ENCODE results near the gene EGFL7. TPM values are rescaled to one million over a fixed set of nuclear protein-coding genes. Genes with fewer than 3 reads are reported as not detected.

EGFL7 gene
- total and polyA plus RNA-seq, 9 donors: 0.18 to 113 (median 43.4) TPM

DNA sequence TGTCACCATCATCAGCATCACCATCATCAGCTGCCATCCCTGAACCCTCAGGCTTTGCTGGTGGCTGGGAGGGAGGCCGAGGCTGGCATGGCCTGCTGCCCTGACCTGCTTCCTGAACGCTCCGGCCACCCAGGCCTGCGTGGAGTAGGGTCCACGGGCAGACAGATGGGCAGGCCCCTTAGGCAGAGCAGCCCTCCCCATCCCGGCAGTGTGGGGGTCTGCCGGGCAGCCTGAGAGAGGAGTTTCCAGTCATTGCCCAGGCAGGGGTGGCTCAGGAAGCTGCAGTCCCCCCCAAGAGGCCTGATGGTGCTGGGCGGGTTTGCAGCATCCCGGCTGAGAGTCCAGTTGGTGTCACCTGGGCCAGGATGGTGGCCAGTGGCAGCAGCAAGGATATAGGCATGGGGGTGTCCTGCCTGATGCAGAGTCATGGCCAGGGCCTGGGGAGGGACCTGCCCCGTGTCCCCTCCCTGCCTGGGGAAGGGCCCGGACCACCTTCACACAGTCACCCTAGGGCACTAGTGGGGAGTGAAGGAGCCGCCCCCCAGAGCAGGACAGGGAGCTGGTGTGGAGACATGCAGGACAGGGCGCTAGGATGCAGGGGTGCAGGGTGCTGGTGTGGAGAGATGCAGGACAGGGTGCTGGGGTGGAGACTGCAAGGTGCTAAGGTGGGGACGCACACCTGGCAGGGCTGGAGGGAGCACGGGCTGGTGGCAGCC is 7.7 kb upstream of the EGFL7 start:
- Histone ChIP-seq H3K9me3 (no peaks in the 10 kb centered on the region), H3K36me3 (no peaks in the 10 kb centered on the region), H3K27ac (no peak overlapping the region), H3K4me1 (ENCODE audit: insufficient read depth) (no peaks in the 10 kb centered on the region), H3K27me3 (no peaks in the 10 kb centered on the region), H3K4me3 (no peak overlapping the region)
- WGBS, 3 donors: 74 to 89% (median 83%) methylated on average over 15 of the region's 15 CpGs
- intact Hi-C loops (cut with DNase I): no loop called here
- no peak for DNase-seq
- TF ChIP-seq, protein P1, sequence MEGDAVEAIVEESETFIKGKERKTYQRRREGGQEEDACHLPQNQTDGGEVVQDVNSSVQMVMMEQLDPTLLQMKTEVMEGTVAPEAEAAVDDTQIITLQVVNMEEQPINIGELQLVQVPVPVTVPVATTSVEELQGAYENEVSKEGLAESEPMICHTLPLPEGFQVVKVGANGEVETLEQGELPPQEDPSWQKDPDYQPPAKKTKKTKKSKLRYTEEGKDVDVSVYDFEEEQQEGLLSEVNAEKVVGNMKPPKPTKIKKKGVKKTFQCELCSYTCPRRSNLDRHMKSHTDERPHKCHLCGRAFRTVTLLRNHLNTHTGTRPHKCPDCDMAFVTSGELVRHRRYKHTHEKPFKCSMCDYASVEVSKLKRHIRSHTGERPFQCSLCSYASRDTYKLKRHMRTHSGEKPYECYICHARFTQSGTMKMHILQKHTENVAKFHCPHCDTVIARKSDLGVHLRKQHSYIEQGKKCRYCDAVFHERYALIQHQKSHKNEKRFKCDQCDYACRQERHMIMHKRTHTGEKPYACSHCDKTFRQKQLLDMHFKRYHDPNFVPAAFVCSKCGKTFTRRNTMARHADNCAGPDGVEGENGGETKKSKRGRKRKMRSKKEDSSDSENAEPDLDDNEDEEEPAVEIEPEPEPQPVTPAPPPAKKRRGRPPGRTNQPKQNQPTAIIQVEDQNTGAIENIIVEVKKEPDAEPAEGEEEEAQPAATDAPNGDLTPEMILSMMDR (IDR thresholded peaks at IDR 0.05): no peak
- no peak for TF ChIP-seq POLR2A (IDR thresholded peaks at IDR 0.05)
- TF ChIP-seq EP300 (IDR thresholded peaks at IDR 0.05): no peak

DNA sequence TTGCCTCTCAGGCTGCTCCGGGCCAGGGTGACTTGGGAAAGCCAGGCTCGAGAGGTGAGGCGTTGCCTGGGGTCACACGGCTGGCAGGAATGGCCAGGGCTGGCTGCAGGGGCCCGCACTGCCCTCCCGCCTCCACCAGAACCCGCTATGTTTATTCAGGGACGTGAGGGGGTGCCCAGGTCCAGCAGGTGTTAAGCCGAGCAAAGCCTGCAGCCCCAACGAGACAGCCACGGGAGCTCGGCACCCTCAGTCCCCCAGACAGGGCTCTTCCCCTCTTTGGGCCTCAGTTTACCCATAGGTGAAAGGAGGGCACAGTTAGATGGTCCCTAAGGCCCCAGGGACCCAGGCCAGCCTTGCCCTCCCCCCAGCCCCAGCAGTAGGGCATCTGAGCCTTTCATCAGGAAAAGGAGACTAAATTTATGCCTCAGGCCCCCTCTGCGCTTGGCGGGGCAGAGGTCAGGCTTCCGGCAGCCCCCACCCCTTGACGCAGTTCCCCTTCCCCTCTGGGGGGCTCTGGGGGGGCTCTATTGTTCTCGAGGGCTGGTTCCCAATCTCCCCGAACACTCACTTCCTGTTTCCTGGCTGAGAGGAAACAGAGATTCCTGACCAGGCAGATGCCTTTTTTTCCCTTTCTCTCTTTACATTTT is 7.1 kb upstream of the EGFL7 start:
- 56 to 64% (median 56%) methylated on average over 18 of the region's 18 CpGs for WGBS, 3 donors
- no peaks in the 10 kb centered on the region for H3K9me3 ChIP-seq
- no peaks in the 10 kb centered on the region for H3K27me3 ChIP-seq
- TF ChIP-seq, protein P1 (IDR thresholded peaks at IDR 0.05): no peak
- TF ChIP-seq POLR2A (IDR thresholded peaks at IDR 0.05) (no peak), EP300 (IDR thresholded peaks at IDR 0.05) (no peak)
- H3K4me1 ChIP-seq (ENCODE audit: insufficient read depth): no peaks in the 10 kb centered on the region
- H3K27ac ChIP-seq: no peak overlapping the region
- no peaks in the 10 kb centered on the region for H3K36me3 ChIP-seq
- no peak overlapping the region for H3K4me3 ChIP-seq
- peak in 1 of 5 donors; percentile 23 for DNase-seq
- intact Hi-C loops (cut with DNase I): no loop called here

DNA sequence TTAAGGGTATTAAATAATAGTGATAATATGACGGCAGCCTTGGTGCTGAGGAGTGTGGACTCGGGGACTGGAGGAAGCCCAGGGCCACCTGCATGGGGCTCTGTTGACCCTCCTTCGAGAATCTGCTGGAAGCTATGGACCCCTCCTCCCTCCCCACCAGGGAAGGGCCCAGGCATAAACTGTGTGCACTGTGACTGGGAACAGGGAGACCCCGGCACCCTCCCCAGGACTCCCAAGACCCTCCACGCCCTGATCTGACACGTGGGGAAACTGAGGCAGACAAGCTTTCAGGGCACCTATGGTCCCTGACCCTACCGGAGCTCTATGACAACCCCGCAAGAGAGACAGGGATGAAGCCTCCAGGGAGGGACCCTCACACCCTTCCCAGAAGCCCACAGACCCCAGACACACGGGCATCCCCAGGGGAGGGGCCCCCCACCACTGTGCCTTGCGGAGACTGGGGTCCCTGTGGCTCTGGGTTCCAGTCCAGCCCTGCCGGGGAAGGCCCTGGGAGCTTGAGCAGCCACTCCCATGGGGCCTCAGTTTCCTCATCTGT is 6.5 kb upstream of the EGFL7 start:
- 60 to 67% (median 63%) methylated on average over 10 to 11 of the region's 11 CpGs for WGBS, 3 donors
- no peaks in the 10 kb centered on the region for H3K36me3 ChIP-seq
- intact Hi-C loops (cut with DNase I): no loop called here
- TF ChIP-seq POLR2A (IDR thresholded peaks at IDR 0.05) (no peak), EP300 (IDR thresholded peaks at IDR 0.05) (no peak)
- TF ChIP-seq, protein P1 (IDR thresholded peaks at IDR 0.05): no peak
- no peak overlapping the region for H3K4me3 ChIP-seq
- H3K9me3 ChIP-seq: no peaks in the 10 kb centered on the region
- H3K27me3 ChIP-seq: no peaks in the 10 kb centered on the region
- H3K4me1 ChIP-seq (ENCODE audit: insufficient read depth): no peaks in the 10 kb centered on the region
- peak overlapping the region in 1 of 2 donors; percentile 10 for H3K27ac ChIP-seq
- peak in 1 of 5 donors; percentile 15 for DNase-seq

DNA sequence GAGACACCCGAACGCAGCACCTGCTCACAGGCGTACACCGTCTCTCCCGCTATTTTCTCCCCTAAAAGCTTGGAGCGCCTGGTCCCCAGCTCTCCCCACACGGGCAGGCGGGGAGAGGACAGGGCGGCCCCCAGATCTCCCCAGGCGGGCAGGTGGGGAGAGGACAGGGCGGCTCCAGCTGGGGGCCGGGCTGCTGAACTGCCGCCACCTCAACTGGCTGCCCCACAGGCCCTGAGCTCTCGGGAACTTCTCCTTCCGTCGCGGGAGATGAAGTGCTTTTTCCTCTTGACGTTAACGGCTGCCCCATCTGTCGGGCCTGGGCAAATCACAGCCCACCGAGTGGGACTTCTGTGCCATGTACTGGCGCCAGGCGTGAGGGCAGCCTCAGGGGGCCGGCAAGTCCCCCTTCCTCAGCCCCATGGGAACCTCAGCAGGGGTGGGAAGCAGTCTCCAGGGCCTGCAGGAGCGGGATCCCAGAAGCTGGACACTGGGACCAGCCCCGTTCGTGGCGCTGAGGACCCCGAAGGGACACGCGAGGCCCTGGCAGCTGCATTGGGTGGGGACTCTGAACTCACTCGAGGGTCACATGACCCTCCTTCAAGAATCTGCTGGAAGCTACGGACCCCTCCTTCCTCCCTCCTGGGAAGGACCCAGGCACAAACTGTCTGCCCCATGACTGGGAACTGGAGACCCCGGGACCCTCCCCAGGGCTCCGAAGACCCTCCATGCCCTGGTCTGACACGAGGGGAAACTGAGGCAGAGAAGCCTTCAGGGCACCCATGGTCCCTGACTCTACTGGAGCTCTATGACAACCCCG is 5.7 kb upstream of the EGFL7 start:
- Histone ChIP-seq H3K36me3 (no peaks in the 10 kb centered on the region), H3K9me3 (no peaks in the 10 kb centered on the region), H3K27ac (peak overlapping the region in 1 of 2 donors; percentile 10), H3K27me3 (no peaks in the 10 kb centered on the region), H3K4me3 (no peak overlapping the region), H3K4me1 (ENCODE audit: insufficient read depth) (no peaks in the 10 kb centered on the region)
- no peak for DNase-seq
- no peak for TF ChIP-seq EP300 (IDR thresholded peaks at IDR 0.05)
- TF ChIP-seq, protein P1 (IDR thresholded peaks at IDR 0.05): no peak
- no peak for TF ChIP-seq POLR2A (IDR thresholded peaks at IDR 0.05)
- 64 to 67% (median 65%) methylated on average over 36 to 37 of the region's 37 CpGs for WGBS, 3 donors
- intact Hi-C loops (cut with DNase I): no loop called here

Measured in ovary (tissue), 9 donors.